Upper lobe of right lung (tissue), 1 donor: Measurements from ENCODE around the gene CENPP. TPM values are rescaled to one million over a fixed set of nuclear protein-coding genes. Genes with fewer than 3 reads are reported as not detected.

ENCODE experiments used
- ATAC-seq: fragments of 200-7000 bp; cut with Tn5 transposase; one replicate; pipeline ENCODE4 v1.9.1; 2020; ENCODE audit warnings: mild to moderate bottlenecking, moderate library complexity
- DNase-seq: peaks from one replicate; pipeline ENCODE4 v3.0.0-alpha.2; 2020
- H3K27ac ChIP-seq: fragments of 200-600 bp; one replicate; pipeline ENCODE4 v1.8.0; 2022
- H3K27me3 ChIP-seq: fragments of 200-600 bp; one replicate; pipeline ENCODE4 v1.8.0; 2022; ENCODE audit warnings: mild to moderate bottlenecking
- H3K36me3 ChIP-seq: fragments of 200-600 bp; one replicate; pipeline ENCODE4 v1.8.0; 2022
- H3K4me1 ChIP-seq: fragments of 200-600 bp; one replicate; pipeline ENCODE4 v1.8.0; 2022
- H3K4me3 ChIP-seq: fragments of 200-600 bp; one replicate; pipeline ENCODE4 v1.8.0; 2022; ENCODE audit warnings: mild to moderate bottlenecking
- H3K9me3 ChIP-seq: fragments of 200-600 bp; one replicate; pipeline ENCODE4 v1.8.0; 2022
- CTCF ChIP-seq: fragments of 200-600 bp; IDR thresholded peaks from one replicate; pipeline ENCODE4 v1.8.0; 2022; ENCODE audit warnings: antibody characterized with exemption
- intact Hi-C: fragments of 100-400 bp; cut with DNase I; formaldehyde crosslinking; loops from one replicate; pipeline ENCODE4 v1.11.0; 2022
- total RNA-seq: library from RNA; stranded (reverse); fragmentation: NEBNext Ultra II Directional; extraction: Animal tissue kit (Norgen Biotek cat#: 25700); gene quantifications from one replicate; pipeline ENCODE4 v1.2.1, GENCODE V29; 2021
- donor health status: DM: no; HTN: yes; CAD: no; lungs with severe emphysema.

The CENPP gene
- total RNA-seq, 1 donor from 2014 or later = 4.0 TPM

- no peak for TF ChIP-seq CTCF
- no peak for ATAC-seq
- H3K27ac ChIP-seq = no peak overlapping the region
Measured at GRCh38 chr9:92463387-92463786, 137.6 kb downstream of the CENPP start.

GRCh38 chr9:92463984-92464383 lies 138.2 kb downstream of the CENPP start:
- TF ChIP-seq CTCF = no peak
- H3K27me3 ChIP-seq = no peaks in the 10 kb centered on the region
- H3K4me1 ChIP-seq = no peaks in the 10 kb centered on the region
- no peak overlapping the region for H3K27ac ChIP-seq
- H3K36me3 ChIP-seq = no peaks in the 10 kb centered on the region
- ATAC-seq = no peak
- no peak for DNase-seq
- H3K4me3 ChIP-seq = no peak overlapping the region
- intact Hi-C loops = no loop called here
- no peaks in the 10 kb centered on the region for H3K9me3 ChIP-seq

More at GRCh38 chr9:92463387-92463786, 137.6 kb downstream of the CENPP start:
- no peak overlapping the region for H3K4me3 ChIP-seq
- no peak for DNase-seq
- H3K27me3 ChIP-seq = no peaks in the 10 kb centered on the region
- H3K36me3 ChIP-seq = no peaks in the 10 kb centered on the region
- no peaks in the 10 kb centered on the region for H3K4me1 ChIP-seq
- H3K9me3 ChIP-seq = no peaks in the 10 kb centered on the region
- intact Hi-C loops = no loop called here

GRCh38 chr9:92467041-92467440 lies 141.3 kb downstream of the CENPP start:
- intact Hi-C loops = no loop called here

GRCh38 chr9:92467511-92467910 lies 141.8 kb downstream of the CENPP start:
- no peak for DNase-seq
- intact Hi-C loops = no loop called here

More at GRCh38 chr9:92467041-92467440, 141.3 kb downstream of the CENPP start:
- H3K9me3 ChIP-seq = no peaks in the 10 kb centered on the region
- H3K27ac ChIP-seq = no peak overlapping the region
- no peaks in the 10 kb centered on the region for H3K36me3 ChIP-seq
- no peaks in the 10 kb centered on the region for H3K27me3 ChIP-seq
- H3K4me1 ChIP-seq = no peaks in the 10 kb centered on the region
- TF ChIP-seq CTCF = no peak
- DNase-seq (no peak), ATAC-seq (no peak)
- H3K4me3 ChIP-seq = no peak overlapping the region

GRCh38 chr9:92468206-92468605 lies 142.5 kb downstream of the CENPP start:
- no peaks in the 10 kb centered on the region for H3K36me3 ChIP-seq
- intact Hi-C loops = no loop called here
- no peak overlapping the region for H3K27ac ChIP-seq
- H3K4me1 ChIP-seq = no peaks in the 10 kb centered on the region
- H3K4me3 ChIP-seq = no peak overlapping the region
- ATAC-seq = no peak
- H3K27me3 ChIP-seq = no peaks in the 10 kb centered on the region
- no peak for TF ChIP-seq CTCF
- DNase-seq = no peak
- H3K9me3 ChIP-seq = no peaks in the 10 kb centered on the region

More at GRCh38 chr9:92467511-92467910, 141.8 kb downstream of the CENPP start:
- Histone ChIP-seq H3K27ac (no peak overlapping the region), H3K4me1 (no peaks in the 10 kb centered on the region), H3K9me3 (no peaks in the 10 kb centered on the region), H3K4me3 (no peak overlapping the region), H3K27me3 (no peaks in the 10 kb centered on the region), H3K36me3 (no peaks in the 10 kb centered on the region)
- TF ChIP-seq CTCF = no peak
- ATAC-seq = no peak

GRCh38 chr9:92474587-92474986 lies 148.8 kb downstream of the CENPP start:
- TF ChIP-seq CTCF = no peak
- ATAC-seq (no peak), DNase-seq (no peak)
- intact Hi-C loops = no loop called here
- Histone ChIP-seq H3K27me3 (no peaks in the 10 kb centered on the region), H3K4me3 (no peak overlapping the region), H3K4me1 (no peaks in the 10 kb centered on the region), H3K9me3 (no peaks in the 10 kb centered on the region), H3K36me3 (no peaks in the 10 kb centered on the region), H3K27ac (no peak overlapping the region)
